SK-N-SH (cell line): ENCODE data around the gene ABCF1. TPM values are rescaled to one million over a fixed set of nuclear protein-coding genes. Genes with fewer than 3 reads are reported as not detected.
A peak's percentile ranks its signal among the peaks of the same experiment; 100 is the strongest.

Source experiments
- EZH2phosphoT487 ChIP-seq: fragments of 200-600 bp; sonication (generic); IDR thresholded peaks from 2 replicates; pipeline ENCODE4 v1.6.1; 2017; ENCODE audit warnings: low read depth, mixed run types, mild to moderate bottlenecking, antibody characterized with exemption, moderate library complexity, borderline replicate concordance
- FOSL2 ChIP-seq: IDR thresholded peaks from 2 replicates; pipeline ENCODE4 v1.4.0; 2012; ENCODE audit warnings: low read depth, mild to moderate bottlenecking, moderate library complexity, borderline replicate concordance
- NFIC ChIP-seq: IDR thresholded peaks from 2 replicates; pipeline ENCODE4 v1.4.0; 2012; ENCODE audit warnings: borderline replicate concordance
- RAD21 ChIP-seq: IDR thresholded peaks from 2 replicates; pipeline ENCODE4 v1.6.1; 2012; ENCODE audit warnings: mild to moderate bottlenecking, low read length
- SMC3 ChIP-seq: IDR thresholded peaks from 2 replicates; pipeline ENCODE4 v1.6.1; 2012; ENCODE audit warnings: low read depth, low read length, improper control_type of control experiment
- TAF1 ChIP-seq: IDR thresholded peaks from 2 replicates; pipeline ENCODE4 v1.6.1; 2012; ENCODE audit warnings: low read depth, mild to moderate bottlenecking, low read length, moderate library complexity, borderline replicate concordance
- TCF12 ChIP-seq: IDR thresholded peaks from 2 replicates; pipeline ENCODE4 v1.4.0; 2012
- USF1 ChIP-seq: IDR thresholded peaks from 2 replicates; pipeline ENCODE4 v1.4.0; 2012; ENCODE audit warnings: low read depth, borderline replicate concordance
- YY1 ChIP-seq: IDR thresholded peaks from 2 replicates; pipeline ENCODE4 v1.4.0; 2012; ENCODE audit warnings: low read depth, mild to moderate bottlenecking
- polyA plus RNA-seq, 3 experiments: library from polyadenylated mRNA; depleted of rRNA; stranded (reverse); fragments of >200 nt; gene quantifications; 2 replicates each; pipeline ENCODE4 v1.2.3, GENCODE V29; 2012
- TF ChIP-seq, protein P1 (sequence below): fragments of 200-600 bp; sonication (generic); IDR thresholded peaks from 2 replicates; pipeline ENCODE4 v1.6.1; 2017; ENCODE audit warnings: antibody characterized with exemption, mild to moderate bottlenecking, moderate library complexity
- TF ChIP-seq, protein P2 (sequence below): fragments of 150-350 bp; IDR thresholded peaks from 2 replicates; pipeline ENCODE4 v1.6.1; 2016; ENCODE audit warnings: mild to moderate bottlenecking, low read depth, low read length
- TF ChIP-seq, protein P3 (sequence below): IDR thresholded peaks from 2 replicates; pipeline ENCODE4 v1.4.0; 2012; ENCODE audit warnings: low read depth, borderline replicate concordance

The ABCF1 gene
- polyA plus RNA-seq, 1 of the 3 experiments (the other 2 are of a cell fraction), result 53.4 TPM

GRCh38 chr6:30615219-30615957, 44.1 kb downstream of the ABCF1 start (continued):
- TF ChIP-seq SMC3 (no peak), FOSL2 (no peak), EZH2phosphoT487 (no peak), NFIC (no peak), USF1 (no peak), TCF12 (no peak), RAD21 (no peak), TAF1 (0 out of 2 replicates have a peak, but pooled peaks have one; percentile 22), YY1 (no peak; the same call in none of the 2 replicates)
- TF ChIP-seq, protein P1, sequence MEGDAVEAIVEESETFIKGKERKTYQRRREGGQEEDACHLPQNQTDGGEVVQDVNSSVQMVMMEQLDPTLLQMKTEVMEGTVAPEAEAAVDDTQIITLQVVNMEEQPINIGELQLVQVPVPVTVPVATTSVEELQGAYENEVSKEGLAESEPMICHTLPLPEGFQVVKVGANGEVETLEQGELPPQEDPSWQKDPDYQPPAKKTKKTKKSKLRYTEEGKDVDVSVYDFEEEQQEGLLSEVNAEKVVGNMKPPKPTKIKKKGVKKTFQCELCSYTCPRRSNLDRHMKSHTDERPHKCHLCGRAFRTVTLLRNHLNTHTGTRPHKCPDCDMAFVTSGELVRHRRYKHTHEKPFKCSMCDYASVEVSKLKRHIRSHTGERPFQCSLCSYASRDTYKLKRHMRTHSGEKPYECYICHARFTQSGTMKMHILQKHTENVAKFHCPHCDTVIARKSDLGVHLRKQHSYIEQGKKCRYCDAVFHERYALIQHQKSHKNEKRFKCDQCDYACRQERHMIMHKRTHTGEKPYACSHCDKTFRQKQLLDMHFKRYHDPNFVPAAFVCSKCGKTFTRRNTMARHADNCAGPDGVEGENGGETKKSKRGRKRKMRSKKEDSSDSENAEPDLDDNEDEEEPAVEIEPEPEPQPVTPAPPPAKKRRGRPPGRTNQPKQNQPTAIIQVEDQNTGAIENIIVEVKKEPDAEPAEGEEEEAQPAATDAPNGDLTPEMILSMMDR, result no peak
- TF ChIP-seq, protein P2, sequence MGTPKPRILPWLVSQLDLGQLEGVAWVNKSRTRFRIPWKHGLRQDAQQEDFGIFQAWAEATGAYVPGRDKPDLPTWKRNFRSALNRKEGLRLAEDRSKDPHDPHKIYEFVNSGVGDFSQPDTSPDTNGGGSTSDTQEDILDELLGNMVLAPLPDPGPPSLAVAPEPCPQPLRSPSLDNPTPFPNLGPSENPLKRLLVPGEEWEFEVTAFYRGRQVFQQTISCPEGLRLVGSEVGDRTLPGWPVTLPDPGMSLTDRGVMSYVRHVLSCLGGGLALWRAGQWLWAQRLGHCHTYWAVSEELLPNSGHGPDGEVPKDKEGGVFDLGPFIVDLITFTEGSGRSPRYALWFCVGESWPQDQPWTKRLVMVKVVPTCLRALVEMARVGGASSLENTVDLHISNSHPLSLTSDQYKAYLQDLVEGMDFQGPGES, result no peak
- TF ChIP-seq, protein P3, sequence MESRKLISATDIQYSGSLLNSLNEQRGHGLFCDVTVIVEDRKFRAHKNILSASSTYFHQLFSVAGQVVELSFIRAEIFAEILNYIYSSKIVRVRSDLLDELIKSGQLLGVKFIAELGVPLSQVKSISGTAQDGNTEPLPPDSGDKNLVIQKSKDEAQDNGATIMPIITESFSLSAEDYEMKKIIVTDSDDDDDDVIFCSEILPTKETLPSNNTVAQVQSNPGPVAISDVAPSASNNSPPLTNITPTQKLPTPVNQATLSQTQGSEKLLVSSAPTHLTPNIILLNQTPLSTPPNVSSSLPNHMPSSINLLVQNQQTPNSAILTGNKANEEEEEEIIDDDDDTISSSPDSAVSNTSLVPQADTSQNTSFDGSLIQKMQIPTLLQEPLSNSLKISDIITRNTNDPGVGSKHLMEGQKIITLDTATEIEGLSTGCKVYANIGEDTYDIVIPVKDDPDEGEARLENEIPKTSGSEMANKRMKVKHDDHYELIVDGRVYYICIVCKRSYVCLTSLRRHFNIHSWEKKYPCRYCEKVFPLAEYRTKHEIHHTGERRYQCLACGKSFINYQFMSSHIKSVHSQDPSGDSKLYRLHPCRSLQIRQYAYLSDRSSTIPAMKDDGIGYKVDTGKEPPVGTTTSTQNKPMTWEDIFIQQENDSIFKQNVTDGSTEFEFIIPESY, result peak; percentile 26; the same call in 1 of the 2 replicates
